SK-N-SH (cell line): Measurements from ENCODE around the gene METTL15. TPM values are rescaled to one million over a fixed set of nuclear protein-coding genes. Genes with fewer than 3 reads are reported as not detected.

Source experiments
- CTCF ChIA-PET: fragments of 300-600, 350-600 bp; formaldehyde crosslinking; extraction: SDS; loops from one replicate; lab custom pipeline; 2021; lab: Yijun Ruan, JAX
- POLR2A ChIA-PET: fragments of 350-600 bp; sonication (Branson Sonifier 250); formaldehyde crosslinking; extraction: SDS; loops from one replicate; lab custom pipeline; 2020; ENCODE audit warnings: antibody characterized with exemption, inconsistent platforms; lab: Yijun Ruan, JAX
- DNase-seq: peaks from one replicate; pipeline ENCODE4 v3.0.0; 2012
- H2AFZ ChIP-seq: fragments of 200-600 bp; sonication (generic); 2 replicates; pipeline ENCODE4 v1.8.1; 2016; ENCODE audit warnings: antibody characterized with exemption, mild to moderate bottlenecking, low read depth
- H3F3A ChIP-seq: fragments of 200-600 bp; sonication (generic); replicated peaks from 2 replicates; pipeline ENCODE3; 2016; ENCODE audit warnings: antibody characterized with exemption, mild to moderate bottlenecking; ENCODE audit not compliant: insufficient read depth
- H3K27ac ChIP-seq, 2 experiments: fragments of 200-500 bp in 1 of 2; fragments of 200-600 bp in 1 of 2; sonication (Bioruptor generic) in 1 of 2; sonication (generic), shearing (Covaris generic) in 1 of 2; 2 replicates each; pipeline versions ENCODE4 v1.5.1 to v1.6.1; 2014 to 2016; ENCODE audit warnings: low read depth in 2 of 2, inconsistent platforms in 1 of 2, low read length in 1 of 2, mild to moderate bottlenecking in 1 of 2, mixed read lengths in 1 of 2
- H3K27me3 ChIP-seq: fragments of 200-600 bp; sonication (generic), shearing (Covaris generic); 2 replicates; pipeline ENCODE4 v1.6.1; 2016; ENCODE audit warnings: mixed run types; ENCODE audit not compliant: insufficient read depth
- H3K36me3 ChIP-seq, 2 experiments: fragments of 200-500 bp in 1 of 2; fragments of 200-600 bp in 1 of 2; sonication (Bioruptor generic) in 1 of 2; sonication (generic) in 1 of 2; replicated peaks in 1 of 2; 2 replicates each; pipeline versions ENCODE3 to v1.5.1; 2014 to 2016; ENCODE audit warnings: low read length in 1 of 2, mild to moderate bottlenecking in 1 of 2; ENCODE audit not compliant: insufficient read depth in 2 of 2, control insufficient read depth in 1 of 2
- H3K4me1 ChIP-seq, 2 experiments: fragments of 200-500 bp in 1 of 2; fragments of 200-600 bp in 1 of 2; sonication (Bioruptor generic) in 1 of 2; sonication (generic), shearing (Covaris generic) in 1 of 2; 2 replicates each; pipeline versions ENCODE4 v1.5.1 to v1.6.1; 2014 to 2016; ENCODE audit warnings: low read depth in 1 of 2, low read length in 1 of 2, mixed run types in 1 of 2; ENCODE audit not compliant: insufficient read depth in 2 of 2, control insufficient read depth in 1 of 2
- H3K4me2 ChIP-seq: fragments of 200-600 bp; sonication (generic), shearing (Covaris generic); 2 replicates; pipeline ENCODE4 v1.6.1; 2017; ENCODE audit warnings: mixed run types
- H3K4me3 ChIP-seq, 2 experiments: fragments of 200-500 bp in 1 of 2; fragments of 200-600 bp in 1 of 2; sonication (Bioruptor generic) in 1 of 2; sonication (generic), shearing (Covaris generic) in 1 of 2; 2 replicates each; pipeline versions ENCODE4 v1.5.1 to v1.8.1; 2014 to 2016; ENCODE audit warnings: low read depth in 2 of 2, inconsistent platforms in 1 of 2, low read length in 1 of 2, mild to moderate bottlenecking in 1 of 2, mixed read lengths in 1 of 2, moderate library complexity in 1 of 2
- H3K79me2 ChIP-seq: fragments of 200-600 bp; sonication (generic); 2 replicates; pipeline ENCODE4 v1.8.1; 2017; ENCODE audit warnings: mild to moderate bottlenecking; ENCODE audit not compliant: insufficient read depth
- H3K9ac ChIP-seq: fragments of 200-600 bp; sonication (generic); 2 replicates; pipeline ENCODE4 v1.6.1; 2017; ENCODE audit warnings: mixed run types
- H3K9me2 ChIP-seq: fragments of 200-600 bp; sonication (generic); 2 replicates; pipeline ENCODE4 v1.6.1; 2017; ENCODE audit warnings: mixed run types
- H3K9me3 ChIP-seq: fragments of 200-600 bp; sonication (generic); 2 replicates; pipeline ENCODE4 v1.6.1; 2017; ENCODE audit warnings: mixed run types, mild to moderate bottlenecking, moderate library complexity
- H4K20me1 ChIP-seq: fragments of 200-600 bp; sonication (generic); 2 replicates; pipeline ENCODE4 v1.6.1; 2017; ENCODE audit warnings: mild to moderate bottlenecking, mixed run types; ENCODE audit not compliant: insufficient read depth
- CHD2 ChIP-seq: fragments of 150-350 bp; IDR thresholded peaks from 2 replicates; pipeline ENCODE4 v1.6.1; 2018; ENCODE audit warnings: low read length; ENCODE audit not compliant: partially characterized antibody
- ELF1 ChIP-seq: IDR thresholded peaks from 2 replicates; pipeline ENCODE4 v1.4.0; 2012
- EP300 ChIP-seq, 2 experiments: IDR thresholded peaks; 2 replicates each; pipeline versions ENCODE4 v1.4.0 to v1.6.1; 2012; ENCODE audit warnings: borderline replicate concordance in 1 of 2, low read depth in 1 of 2, low read length in 1 of 2
- EZH2phosphoT487 ChIP-seq: fragments of 200-600 bp; sonication (generic); IDR thresholded peaks from 2 replicates; pipeline ENCODE4 v1.6.1; 2017; ENCODE audit warnings: low read depth, mixed run types, mild to moderate bottlenecking, antibody characterized with exemption, moderate library complexity, borderline replicate concordance
- FOSL2 ChIP-seq: IDR thresholded peaks from 2 replicates; pipeline ENCODE4 v1.4.0; 2012; ENCODE audit warnings: low read depth, mild to moderate bottlenecking, moderate library complexity, borderline replicate concordance
- FOXJ3 ChIP-seq: sonication (generic); formaldehyde crosslinking; IDR thresholded peaks from 2 replicates; pipeline ENCODE4 v1.5.1; 2020; ENCODE audit warnings: mild to moderate bottlenecking, missing genetic modification reagents
- FOXM1 ChIP-seq: IDR thresholded peaks from 2 replicates; pipeline ENCODE4 v1.4.0; 2012; ENCODE audit warnings: low read depth, mild to moderate bottlenecking
- MEF2A ChIP-seq: IDR thresholded peaks from 2 replicates; pipeline ENCODE4 v1.4.0; 2012; ENCODE audit warnings: low read depth, borderline replicate concordance
- MXI1 ChIP-seq: IDR thresholded peaks from 2 replicates; pipeline ENCODE4 v1.6.1; 2012; ENCODE audit warnings: mild to moderate bottlenecking, low read depth, low read length, improper control_type of control experiment
- NRF1 ChIP-seq: IDR thresholded peaks from 2 replicates; pipeline ENCODE4 v1.6.1; 2012; ENCODE audit warnings: low read depth, mild to moderate bottlenecking, low read length
- PBX3 ChIP-seq: IDR thresholded peaks from 2 replicates; pipeline ENCODE4; 2012
- RCOR1 ChIP-seq: fragments of 150-350 bp; IDR thresholded peaks from 2 replicates; pipeline ENCODE4 v1.6.1; 2017; ENCODE audit warnings: antibody characterized with exemption, low read length
- REST ChIP-seq: IDR thresholded peaks from 2 replicates; pipeline ENCODE4 v1.6.1; 2012; ENCODE audit warnings: mild to moderate bottlenecking, low read depth, low read length, moderate library complexity
- RFX5 ChIP-seq: IDR thresholded peaks from 2 replicates; pipeline ENCODE4 v1.6.1; 2012; ENCODE audit warnings: mild to moderate bottlenecking, improper control_type of control experiment, low read length
- RXRA ChIP-seq: IDR thresholded peaks from 2 replicates; pipeline ENCODE4 v1.4.0; 2012; ENCODE audit warnings: low read depth, mild to moderate bottlenecking, borderline replicate concordance
- SIN3A ChIP-seq: IDR thresholded peaks from 2 replicates; pipeline ENCODE4 v1.6.1; 2012; ENCODE audit warnings: low read depth, mild to moderate bottlenecking, low read length, moderate library complexity, borderline replicate concordance
- YY1 ChIP-seq: IDR thresholded peaks from 2 replicates; pipeline ENCODE4 v1.4.0; 2012; ENCODE audit warnings: low read depth, mild to moderate bottlenecking
- ZBTB33 ChIP-seq: IDR thresholded peaks from 2 replicates; pipeline ENCODE4 v1.4.0; 2012; ENCODE audit warnings: low read depth, borderline replicate concordance
- WGBS: methylation state at CpG from one replicate; pipeline ENCODE4 v1.1.6; 2017; ENCODE audit warnings: low lambda C conversion rate; 5-methylcytosine and 5-hydroxymethylcytosine counted together
- polyA plus RNA-seq, 3 experiments: library from polyadenylated mRNA; depleted of rRNA; stranded (reverse); fragments of >200 nt; gene quantifications; 2 replicates each; pipeline ENCODE4 v1.2.3, GENCODE V29; 2012

Gene METTL15
- polyA plus RNA-seq, 1 of the 3 experiments (the other 2 are of a cell fraction): 4.7 TPM

GRCh38 chr11:28303477-28304191 lies 195.4 kb downstream of the METTL15 start (continued):
- TF ChIP-seq REST (no peak), CHD2 (no peak), RFX5 (no peak), YY1 (no peak)

- no peaks in the 10 kb centered on the region for H4K20me1 ChIP-seq
- no peaks in the 10 kb centered on the region for H3K9me2 ChIP-seq
- H3K4me2 ChIP-seq: no peak overlapping the region
- no peak overlapping the region for H3K27ac ChIP-seq
- DNase-seq: no peak
- peaks cover 5 to 8% of the 10 kb centered on the region in 2 experiments for H3K36me3 ChIP-seq
- TF ChIP-seq ELF1: no peak
- TF ChIP-seq FOXM1: no peak
- no peak for TF ChIP-seq EP300 (IDR thresholded peaks at IDR 0.05; ENCODE audit: borderline replicate concordance in 1 of 2, low read depth in 1 of 2, low read length in 1 of 2)
- no peak for TF ChIP-seq SIN3A
- no peak for TF ChIP-seq EZH2phosphoT487
- TF ChIP-seq MXI1: no peak
- TF ChIP-seq CHD2: no peak
- TF ChIP-seq FOXJ3 (CRISPR knock-in tag): no peak
- no peak for TF ChIP-seq RCOR1
- no peak for TF ChIP-seq MEF2A
- TF ChIP-seq RFX5: no peak
- TF ChIP-seq RXRA: no peak
- no peak for TF ChIP-seq FOSL2
- TF ChIP-seq NRF1: no peak
- TF ChIP-seq PBX3: no peak
- no peak for TF ChIP-seq ZBTB33
- TF ChIP-seq YY1: no peak
- no peak overlapping the region for H3K9ac ChIP-seq
- ChIA-PET CTCF (interaction anchor here (0.9 kb wide), 1 partner anchor 610 kb away, joined by 3 read pairs; no protein-coding TSS in a partner anchor), POLR2A (no interaction called here)
- no peaks in the 10 kb centered on the region for H3K79me2 ChIP-seq
- no peak overlapping the region for H3K4me3 ChIP-seq
- H3F3A ChIP-seq: no peaks in the 10 kb centered on the region
- no CpG with 5 or more reads among the region's 1 CpG for WGBS
- H3K27me3 ChIP-seq: no peaks in the 10 kb centered on the region
- H3K4me1 ChIP-seq: no peaks in the 10 kb centered on the region
- no peaks in the 10 kb centered on the region for H3K9me3 ChIP-seq
- H2AFZ ChIP-seq: no peak overlapping the region
These were observed 207.3 kb downstream of the METTL15 start for GRCh38 chr11:28315440-28315839.
